Measurements from ENCODE around the gene ST3GAL5.

Gene ST3GAL5

GRCh38 chr2:85917887-85918795 is 29.4 kb upstream of the ST3GAL5 start:
- ChIA-PET POLR2A (no interaction called here), CTCF (no interaction called here)
- DNase-seq (ENCODE audit: extremely low spot score), result no peak
- TF ChIP-seq ZNF384 (IDR thresholded peaks at IDR 0.05) (no peak), ELF4 (IDR thresholded peaks at IDR 0.05) (no peak), L3MBTL2 (conservative IDR thresholded peaks at IDR 0.05) (no peak), FOXM1 (IDR thresholded peaks at IDR 0.05; ENCODE audit: borderline replicate concordance) (no peak), SUZ12 (IDR thresholded peaks at IDR 0.05) (no peak), FOXK2 (IDR thresholded peaks at IDR 0.05) (no peak), ARNT (IDR thresholded peaks at IDR 0.05) (no peak), TARDBP (IDR thresholded peaks at IDR 0.05) (no peak), SP1 (IDR thresholded peaks at IDR 0.05) (no peak), BHLHE40 (IDR thresholded peaks at IDR 0.05; ENCODE audit: borderline replicate concordance) (no peak), HDGF (IDR thresholded peaks at IDR 0.05; ENCODE audit: borderline replicate concordance) (no peak), LEF1 (IDR thresholded peaks at IDR 0.05; ENCODE audit: borderline replicate concordance) (no peak), NFRKB (IDR thresholded peaks at IDR 0.05) (no peak), CTBP1 (IDR thresholded peaks at IDR 0.05; ENCODE audit: borderline replicate concordance) (no peak), PKNOX1 (IDR thresholded peaks at IDR 0.05) (no peak), FOXA1 (IDR thresholded peaks at IDR 0.05) (no peak)

GRCh38 chr2:85915606-85916303 is 27.0 kb upstream of the ST3GAL5 start:
- ChIA-PET POLR2A (no interaction called here), CTCF (interaction anchor here (0.5 to 0.8 kb wide), 2 partner anchors 89 to 196 kb away, joined by 3 to 6 read pairs; no protein-coding TSS in a partner anchor)
- TF ChIP-seq SUZ12 (IDR thresholded peaks at IDR 0.05) (no peak), FOXK2 (IDR thresholded peaks at IDR 0.05) (no peak), NFRKB (IDR thresholded peaks at IDR 0.05) (no peak), ELF4 (IDR thresholded peaks at IDR 0.05) (no peak), SP1 (IDR thresholded peaks at IDR 0.05) (no peak), BHLHE40 (IDR thresholded peaks at IDR 0.05; ENCODE audit: borderline replicate concordance) (no peak), L3MBTL2 (conservative IDR thresholded peaks at IDR 0.05) (no peak), FOXA1 (IDR thresholded peaks at IDR 0.05) (no peak), PKNOX1 (IDR thresholded peaks at IDR 0.05) (no peak)
- DNase-seq (ENCODE audit: extremely low spot score), result no peak

GRCh38 chr2:85914922-85915321 is 26.1 kb upstream of the ST3GAL5 start:
- CTCF ChIA-PET, result interaction anchor here (1.2 kb wide), 1 partner anchor 26 kb away, joined by 5 read pairs; the partner anchor contains the start of gene ST3GAL5
- TF ChIP-seq SUZ12 (IDR thresholded peaks at IDR 0.05) (no peak), ZNF384 (IDR thresholded peaks at IDR 0.05) (no peak), ARNT (IDR thresholded peaks at IDR 0.05) (no peak)
- POLR2A ChIA-PET, result no interaction called here
- DNase-seq (ENCODE audit: extremely low spot score), result no peak

GRCh38 chr2:85913884-85914881 is 25.4 kb upstream of the ST3GAL5 start:
- DNase-seq (ENCODE audit: extremely low spot score), result no peak
- no peak for TF ChIP-seq LEF1 (IDR thresholded peaks at IDR 0.05; ENCODE audit: borderline replicate concordance)
- TF ChIP-seq TARDBP (IDR thresholded peaks at IDR 0.05), result no peak
- TF ChIP-seq FOXM1 (IDR thresholded peaks at IDR 0.05; ENCODE audit: borderline replicate concordance), result no peak
- CTCF ChIA-PET, result interaction anchor here (1.2 kb wide), 1 partner anchor 25 kb away, joined by 5 read pairs; the partner anchor contains the start of gene ST3GAL5
- POLR2A ChIA-PET, result no interaction called here

- DNase-seq (ENCODE audit: extremely low spot score), result no peak
- ChIA-PET POLR2A (no interaction called here), CTCF (interaction anchor here (1.0 kb wide), 1 partner anchor 23 kb away, joined by 3 read pairs; no protein-coding TSS in a partner anchor)
- TF ChIP-seq NFRKB (IDR thresholded peaks at IDR 0.05), result no peak
- no peak for TF ChIP-seq TARDBP (IDR thresholded peaks at IDR 0.05)
- TF ChIP-seq BHLHE40 (IDR thresholded peaks at IDR 0.05; ENCODE audit: borderline replicate concordance), result no peak
- TF ChIP-seq SUZ12 (IDR thresholded peaks at IDR 0.05), result no peak
- TF ChIP-seq ELF4 (IDR thresholded peaks at IDR 0.05), result no peak
- no peak for TF ChIP-seq ZNF384 (IDR thresholded peaks at IDR 0.05)
- TF ChIP-seq ARNT (IDR thresholded peaks at IDR 0.05), result no peak
- TF ChIP-seq SP1 (IDR thresholded peaks at IDR 0.05), result no peak
- TF ChIP-seq CTBP1 (IDR thresholded peaks at IDR 0.05; ENCODE audit: borderline replicate concordance), result no peak
Observed at GRCh38 chr2:85911814-85912692, 23.3 kb upstream of the ST3GAL5 start.

Data from HEK293T (cell line).